Activated naive CD4-positive, alpha-beta T cell treated with anti-CD3 and anti-CD28 coated beads, Interleukin-2, amount 50 U/mL, for 24 hours (primary cell): ENCODE measurements around the gene SEMA3G.

Experiments
- H3K27ac Mint-ChIP-seq: one replicate; pipeline ENCODE4 v1.8.0; 2021; ENCODE audit warnings: mild to moderate bottlenecking, mixed read lengths
- H3K27me3 Mint-ChIP-seq: one replicate; pipeline ENCODE4 v1.8.0; 2021; ENCODE audit warnings: mixed read lengths
- H3K36me3 Mint-ChIP-seq: one replicate; pipeline ENCODE4 v1.8.0; 2021; ENCODE audit warnings: mixed read lengths
- H3K4me1 Mint-ChIP-seq: one replicate; pipeline ENCODE4 v1.8.0; 2021; ENCODE audit warnings: mixed read lengths
- H3K4me3 Mint-ChIP-seq: one replicate; pipeline ENCODE4 v1.8.0; 2021; ENCODE audit warnings: mild to moderate bottlenecking, mixed read lengths
- H3K9me3 Mint-ChIP-seq: one replicate; pipeline ENCODE4 v1.8.0; 2021; ENCODE audit warnings: mixed read lengths

SEMA3G gene

DNA sequence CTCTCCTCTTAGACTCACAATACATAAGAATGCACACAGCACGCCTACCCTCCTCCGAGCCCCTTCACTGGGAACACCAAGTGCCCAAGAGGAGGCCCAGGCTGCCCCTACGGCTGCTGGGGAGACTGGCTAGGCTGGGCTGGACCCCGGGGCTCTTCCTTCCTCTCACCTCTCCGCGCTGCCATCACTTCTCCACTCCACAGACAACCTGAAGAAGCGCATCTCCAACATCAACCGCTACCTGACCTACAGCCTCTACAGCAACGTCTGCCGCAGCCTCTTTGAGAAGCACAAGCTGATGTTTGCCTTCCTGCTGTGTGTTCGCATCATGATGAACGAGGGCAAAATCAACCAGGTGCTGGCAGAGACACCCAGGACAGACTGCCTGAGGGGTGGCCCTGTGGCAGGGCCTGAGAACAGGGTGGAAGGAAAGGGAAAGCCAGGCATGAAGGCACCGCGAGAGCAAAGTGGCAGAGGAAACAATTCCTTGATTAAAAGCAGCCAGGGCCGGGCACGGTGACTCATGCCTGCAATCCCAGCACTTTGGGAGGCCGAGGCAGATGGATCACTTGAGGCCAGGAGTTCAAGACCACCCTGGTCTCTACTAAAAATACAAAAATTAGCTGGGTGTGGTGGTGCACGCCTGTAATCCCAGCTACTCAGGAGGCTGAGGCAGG is 51.6 kb downstream of the SEMA3G start:
- Mint-ChIP-seq H3K27me3 (no peaks in the 10 kb centered on the region), H3K36me3 (peaks cover 14% of the 10 kb centered on the region), H3K4me3 (no peak overlapping the region), H3K27ac (no peak overlapping the region), H3K9me3 (no peaks in the 10 kb centered on the region), H3K4me1 (no peaks in the 10 kb centered on the region)

DNA sequence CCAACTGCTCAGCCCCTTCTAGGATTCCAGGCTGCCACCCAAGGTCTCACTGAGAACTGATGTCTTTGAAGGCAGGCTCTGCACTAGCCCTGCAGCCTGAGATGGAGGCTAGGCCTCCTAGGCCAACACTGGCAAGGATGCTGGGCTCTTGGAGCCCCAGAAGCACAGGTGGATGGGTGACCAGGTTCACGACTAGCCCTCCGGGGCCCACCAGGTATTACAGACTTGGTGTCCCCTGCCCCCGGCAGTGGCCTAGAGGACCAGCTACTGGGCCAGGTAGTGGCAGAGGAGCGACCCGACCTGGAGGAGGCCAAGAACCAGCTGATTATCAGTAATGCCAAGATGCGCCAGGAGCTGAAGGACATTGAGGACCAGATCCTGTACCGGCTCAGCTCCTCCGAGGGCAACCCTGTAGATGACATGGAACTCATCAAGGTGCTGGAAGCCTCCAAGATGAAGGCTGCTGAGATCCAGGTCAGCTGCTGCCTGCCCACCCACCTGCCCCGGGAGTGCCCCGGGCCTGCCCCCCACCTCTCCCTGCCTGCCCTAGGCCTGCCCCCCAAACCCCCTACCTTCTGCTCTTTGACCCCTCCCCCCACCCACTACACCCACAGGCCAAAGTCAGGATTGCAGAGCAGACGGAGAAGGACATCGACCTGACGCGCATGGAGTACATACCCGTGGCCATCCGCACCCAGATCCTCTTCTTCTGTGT is 52.5 kb downstream of the SEMA3G start:
- Mint-ChIP-seq H3K36me3 (peaks cover 14% of the 10 kb centered on the region), H3K4me3 (no peak overlapping the region), H3K27ac (no peak overlapping the region), H3K27me3 (no peaks in the 10 kb centered on the region), H3K4me1 (no peaks in the 10 kb centered on the region), H3K9me3 (no peaks in the 10 kb centered on the region)

DNA sequence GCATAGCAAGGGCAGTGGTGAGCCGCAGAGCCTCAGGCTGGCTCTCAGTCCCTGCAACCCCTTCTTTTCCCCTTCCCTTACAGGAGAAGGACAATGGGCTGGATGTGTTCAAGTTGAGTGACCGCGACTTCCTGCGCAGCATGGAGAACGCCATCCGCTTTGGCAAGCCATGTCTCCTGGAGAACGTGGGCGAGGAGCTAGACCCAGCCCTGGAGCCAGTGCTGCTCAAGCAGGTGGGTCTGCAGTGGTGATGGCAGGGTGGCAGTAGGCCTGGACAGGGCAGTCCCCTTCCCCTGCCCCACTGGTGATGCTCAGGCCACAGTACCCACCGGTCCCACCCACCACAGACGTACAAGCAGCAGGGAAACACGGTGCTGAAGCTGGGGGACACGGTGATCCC is 53.8 kb downstream of the SEMA3G start:
- Mint-ChIP-seq H3K27ac (no peak overlapping the region), H3K9me3 (no peaks in the 10 kb centered on the region), H3K27me3 (no peaks in the 10 kb centered on the region), H3K36me3 (peaks cover 14% of the 10 kb centered on the region), H3K4me1 (no peaks in the 10 kb centered on the region), H3K4me3 (no peak overlapping the region)

DNA sequence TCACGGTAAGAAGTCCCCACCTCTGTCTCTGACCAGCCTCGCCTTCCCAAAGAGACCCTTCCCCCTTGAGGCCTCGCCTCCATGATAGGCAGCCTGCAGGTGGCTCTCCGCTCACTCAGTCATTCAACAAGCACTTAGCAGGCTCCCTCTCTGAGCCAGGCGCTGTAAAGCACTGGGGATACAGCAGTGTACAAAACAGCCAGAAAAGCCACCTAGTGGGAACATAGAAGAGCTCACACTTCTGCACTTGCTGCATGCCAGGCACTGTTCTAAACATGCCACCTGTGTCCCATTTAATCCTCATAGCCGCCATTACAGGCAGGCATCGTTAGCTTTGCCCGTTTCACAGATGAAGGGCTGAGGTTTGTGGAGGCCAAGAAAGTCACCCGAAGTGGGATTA is 56.0 kb downstream of the SEMA3G start:
- Mint-ChIP-seq H3K4me3 (no peak overlapping the region), H3K4me1 (no peaks in the 10 kb centered on the region), H3K27ac (no peak overlapping the region), H3K27me3 (no peaks in the 10 kb centered on the region), H3K9me3 (no peaks in the 10 kb centered on the region), H3K36me3 (peaks cover 14% of the 10 kb centered on the region)

DNA sequence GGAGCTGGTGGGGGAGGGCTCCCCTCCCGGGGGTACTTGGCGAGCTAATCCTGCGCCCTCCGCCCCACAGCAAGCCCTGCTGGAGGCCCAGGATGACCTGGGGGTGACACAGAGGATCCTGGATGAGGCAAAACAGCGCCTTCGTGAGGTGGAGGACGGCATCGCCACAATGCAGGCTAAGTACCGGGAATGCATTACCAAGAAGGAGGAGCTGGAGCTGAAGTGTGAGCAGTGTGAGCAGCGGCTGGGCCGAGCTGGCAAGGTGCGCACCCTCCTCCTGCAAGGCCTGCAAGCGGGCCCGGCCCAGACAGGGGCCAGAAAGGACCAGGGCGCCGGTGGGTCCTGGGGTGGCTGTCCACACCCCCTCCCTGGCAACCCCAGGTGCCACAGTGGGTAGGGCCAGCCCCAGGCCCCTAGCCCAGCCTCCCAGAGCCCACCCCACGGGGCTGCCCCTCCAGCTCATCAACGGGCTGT is 56.5 kb downstream of the SEMA3G start:
- no peak overlapping the region for H3K4me3 Mint-ChIP-seq
- no peaks in the 10 kb centered on the region for H3K27me3 Mint-ChIP-seq
- peaks cover 14% of the 10 kb centered on the region for H3K36me3 Mint-ChIP-seq
- no peaks in the 10 kb centered on the region for H3K9me3 Mint-ChIP-seq
- no peaks in the 10 kb centered on the region for H3K4me1 Mint-ChIP-seq
- no peak overlapping the region for H3K27ac Mint-ChIP-seq

DNA sequence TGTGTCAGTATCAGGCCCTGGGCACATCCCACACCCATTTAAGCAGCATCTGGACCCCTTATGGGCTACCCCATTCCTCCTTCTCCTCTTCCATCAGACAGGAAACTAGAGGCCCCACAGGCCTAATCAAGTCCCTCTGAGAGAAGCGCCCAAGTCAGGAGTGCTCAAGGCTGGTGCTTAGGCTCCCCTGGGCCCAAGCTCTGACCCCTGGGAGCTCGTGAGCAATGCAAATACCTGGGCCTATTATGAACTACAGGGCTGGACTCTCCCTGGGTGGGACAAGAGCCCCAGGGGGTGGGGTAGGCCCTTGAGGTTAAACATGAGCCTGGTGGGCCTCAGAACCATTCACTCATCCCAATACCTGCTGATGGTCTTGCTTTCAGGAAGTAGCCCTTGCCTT is 57.4 kb downstream of the SEMA3G start:
- Mint-ChIP-seq H3K4me3 (no peak overlapping the region), H3K36me3 (peaks cover 7% of the 10 kb centered on the region), H3K27me3 (no peaks in the 10 kb centered on the region), H3K9me3 (no peaks in the 10 kb centered on the region), H3K4me1 (no peaks in the 10 kb centered on the region), H3K27ac (no peak overlapping the region)

DNA sequence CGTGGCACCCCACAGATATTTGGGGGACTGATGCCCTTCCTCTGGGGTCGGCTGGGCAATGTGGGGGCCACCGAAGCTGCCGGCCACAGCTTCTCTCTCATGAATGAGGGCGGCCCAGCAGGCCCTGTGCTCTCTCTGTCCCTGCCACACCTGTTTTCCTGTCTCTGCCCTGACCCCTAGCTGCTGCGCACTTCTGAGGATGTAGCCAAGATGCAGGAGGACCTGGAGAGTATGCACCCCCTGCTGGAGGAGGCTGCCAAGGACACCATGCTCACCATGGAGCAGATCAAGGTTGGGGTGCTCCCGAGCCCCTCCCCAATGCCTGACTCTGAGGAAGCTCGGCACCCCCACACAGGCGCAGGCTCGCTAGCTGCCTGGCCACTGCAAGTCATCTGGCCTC is 59.7 kb downstream of the SEMA3G start:
- Mint-ChIP-seq H3K4me1 (no peaks in the 10 kb centered on the region), H3K9me3 (no peaks in the 10 kb centered on the region), H3K36me3 (peaks cover 2% of the 10 kb centered on the region), H3K27me3 (no peaks in the 10 kb centered on the region), H3K27ac (no peak overlapping the region), H3K4me3 (no peak overlapping the region)

DNA sequence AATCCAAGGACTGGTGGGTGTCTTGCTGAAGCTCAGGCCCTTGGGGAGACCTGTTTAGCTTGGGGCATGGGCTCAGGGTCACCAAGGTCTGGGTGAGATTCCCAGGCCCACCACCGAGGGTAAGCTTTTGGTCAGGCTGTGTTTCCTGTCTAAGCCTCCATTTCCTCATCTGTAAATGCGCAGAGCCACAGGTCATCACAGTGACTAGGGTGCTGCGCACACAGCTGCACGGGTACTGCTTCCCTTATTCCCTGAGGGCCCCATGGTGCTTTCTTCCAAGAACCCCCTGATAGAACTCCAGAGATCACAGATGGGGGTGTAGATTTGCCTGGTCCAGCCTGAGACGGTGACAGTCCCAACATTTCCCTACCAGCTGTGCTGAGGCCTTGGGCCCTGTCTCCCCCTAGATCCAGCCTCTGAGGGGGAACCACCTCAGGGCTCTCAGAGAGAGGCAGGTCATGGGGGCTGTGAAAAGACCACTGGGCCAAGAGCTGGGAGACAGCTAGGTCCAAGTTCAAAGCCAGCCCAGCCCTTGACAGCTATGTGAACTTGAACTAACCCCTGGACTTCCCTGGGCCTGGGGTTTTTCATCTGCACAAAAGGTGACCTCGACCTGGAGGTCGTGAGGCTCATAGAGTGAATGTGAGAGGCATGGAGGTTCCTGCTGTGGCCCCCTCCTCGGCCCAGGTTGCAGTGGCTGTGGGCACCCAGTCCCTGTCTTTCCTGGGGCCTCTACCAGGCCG is 60.7 kb downstream of the SEMA3G start:
- Mint-ChIP-seq H3K9me3 (no peaks in the 10 kb centered on the region), H3K27ac (no peak overlapping the region), H3K4me1 (no peaks in the 10 kb centered on the region), H3K36me3 (peaks cover 2% of the 10 kb centered on the region), H3K4me3 (no peak overlapping the region), H3K27me3 (no peaks in the 10 kb centered on the region)

DNA sequence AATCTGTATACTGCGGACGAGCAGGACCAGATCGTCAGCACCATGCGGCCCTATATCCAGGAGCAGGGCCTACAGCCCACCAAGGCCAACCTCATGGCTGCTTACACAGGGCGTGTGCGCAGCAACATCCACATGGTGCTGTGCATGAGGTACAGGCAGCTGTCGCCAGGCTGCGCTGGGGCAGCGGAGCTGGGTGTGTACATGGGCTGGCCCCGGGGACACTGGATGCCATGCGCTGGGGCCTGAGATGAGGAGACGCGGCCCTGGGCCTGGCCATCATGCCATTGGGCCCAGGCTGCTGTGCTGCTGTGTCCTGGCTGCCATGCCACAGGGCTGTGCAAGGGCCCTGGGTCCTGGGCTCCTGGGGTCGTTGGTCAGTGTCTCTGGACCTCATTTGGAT is 61.5 kb downstream of the SEMA3G start:
- H3K4me3 Mint-ChIP-seq, result no peak overlapping the region
- H3K36me3 Mint-ChIP-seq, result no peaks in the 10 kb centered on the region
- no peaks in the 10 kb centered on the region for H3K9me3 Mint-ChIP-seq
- H3K4me1 Mint-ChIP-seq, result no peaks in the 10 kb centered on the region
- no peaks in the 10 kb centered on the region for H3K27me3 Mint-ChIP-seq
- H3K27ac Mint-ChIP-seq, result no peak overlapping the region
